DMS114 treated with DMSO at 0.1 percent for 48 hours (cell line): ENCODE measurements around the gene TSHZ2.

Source experiments
- DNase-seq: peaks from one replicate; lab custom pipeline; 2025; ENCODE audit not compliant: unreplicated experiment; lab: John Stamatoyannopoulos, UW

Gene TSHZ2

DNA sequence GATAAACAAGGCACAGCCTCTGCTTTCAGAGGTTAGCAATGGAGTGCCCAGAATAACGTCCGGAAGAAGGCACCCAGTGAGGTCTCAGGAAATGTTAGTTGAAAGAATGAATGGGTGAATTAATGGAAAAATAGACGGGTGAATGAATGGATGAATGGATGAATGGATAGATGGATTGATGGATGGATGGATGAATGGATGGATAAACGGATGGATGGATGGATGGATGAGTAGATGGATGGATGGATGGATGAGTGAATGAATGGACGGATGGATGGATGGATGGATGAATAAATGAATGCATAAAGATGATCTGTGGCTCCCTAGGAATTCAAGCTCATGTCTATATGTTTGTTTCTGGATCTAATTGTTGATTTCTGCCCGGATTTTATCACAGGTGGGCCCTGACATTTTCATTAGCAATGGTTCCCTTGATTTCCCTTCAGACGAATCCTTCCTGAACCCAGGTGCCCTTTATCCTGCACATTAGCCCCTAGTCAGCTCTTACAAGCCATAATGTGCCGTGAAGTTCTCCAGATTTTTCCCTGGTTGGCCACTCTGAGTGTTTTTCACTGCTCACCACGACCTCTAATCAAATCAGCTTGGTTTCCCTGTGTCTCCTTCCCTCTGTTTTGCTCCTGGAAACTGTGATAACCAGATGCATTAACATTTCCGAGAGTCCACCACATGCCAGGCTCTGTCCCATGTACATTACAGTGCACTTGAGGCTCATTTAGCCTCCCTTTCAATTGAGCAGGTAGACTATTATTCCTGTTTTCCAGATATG lies 22.2 kb downstream of the TSHZ2 start:
- no peak for DNase-seq

DNA sequence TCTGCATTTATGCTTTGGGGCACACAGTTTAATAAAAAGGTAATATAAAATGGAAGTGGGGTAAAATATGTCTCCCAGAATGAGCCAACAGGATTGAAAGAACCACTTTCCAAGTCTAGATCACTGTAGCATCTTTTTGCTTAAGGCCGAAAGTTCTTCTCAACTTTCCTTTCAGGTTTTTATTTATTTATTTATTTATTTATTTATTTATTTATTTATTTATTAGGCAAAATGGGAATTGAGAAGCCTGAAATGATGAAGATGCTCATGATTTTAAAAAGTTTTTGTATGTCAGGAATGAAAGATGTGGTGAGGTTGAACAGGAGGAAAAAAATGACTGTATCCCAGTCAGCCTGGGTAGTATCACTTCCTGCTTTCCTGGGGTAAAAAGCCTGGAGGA lies 24.0 kb downstream of the TSHZ2 start:
- DNase-seq: no peak

DNA sequence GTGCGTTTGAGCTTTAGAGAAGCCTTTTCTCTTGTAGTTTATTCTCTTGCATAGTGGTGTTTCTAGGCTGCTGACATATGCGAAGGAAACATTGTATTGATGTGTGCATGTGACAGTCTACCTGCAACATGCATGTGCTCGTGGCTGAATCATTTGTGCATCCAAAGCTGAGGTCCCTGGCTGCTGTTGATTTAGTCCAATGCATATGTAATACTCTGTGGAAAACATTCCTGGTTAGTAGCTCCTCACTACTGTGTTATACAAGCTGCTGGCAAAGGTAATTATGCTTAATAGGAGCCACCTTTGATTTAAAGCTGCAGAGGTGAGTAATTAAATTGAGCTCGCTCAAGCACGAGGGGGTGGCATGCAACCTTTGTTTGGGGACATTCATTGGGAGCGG lies 24.5 kb downstream of the TSHZ2 start:
- DNase-seq: no peak

DNA sequence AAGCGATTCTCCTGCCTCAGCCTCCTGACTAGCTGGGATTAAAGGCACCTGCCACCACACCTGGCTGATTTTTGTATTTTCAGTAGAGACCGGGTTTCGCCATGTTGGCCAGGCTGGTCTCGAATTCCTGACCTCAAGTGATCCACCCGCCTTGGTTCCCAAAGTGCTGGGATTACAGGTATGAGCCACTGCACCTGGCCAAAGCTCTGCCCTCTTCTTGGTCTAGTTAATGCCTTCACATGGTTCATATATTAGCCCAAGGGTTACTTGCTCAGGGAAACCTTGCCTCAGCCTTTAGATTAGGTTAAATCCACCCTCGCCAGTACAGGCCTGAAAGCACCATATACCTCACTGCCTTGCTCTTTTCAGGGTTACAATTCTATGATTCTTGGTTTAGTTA lies 26.1 kb downstream of the TSHZ2 start:
- no peak for DNase-seq

DNA sequence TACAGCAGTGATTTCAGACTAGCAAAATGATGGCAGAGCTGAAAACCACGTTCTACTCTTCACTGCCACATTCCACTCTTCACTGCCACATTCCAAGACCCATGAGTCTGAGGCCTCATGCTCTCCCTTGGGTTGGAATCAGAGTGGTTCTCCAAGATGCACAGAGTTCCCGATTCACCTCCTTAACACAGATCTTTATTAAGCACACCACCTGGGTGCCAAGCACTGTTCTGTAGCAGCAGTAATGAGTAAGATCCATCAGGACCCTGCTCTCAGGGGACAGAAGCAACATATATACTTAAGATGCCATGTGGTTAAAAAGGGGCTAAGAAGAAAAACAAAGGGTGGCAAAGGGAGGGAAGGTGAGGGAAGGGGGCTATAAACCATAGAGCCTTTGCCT lies 26.9 kb downstream of the TSHZ2 start:
- no peak for DNase-seq

DNA sequence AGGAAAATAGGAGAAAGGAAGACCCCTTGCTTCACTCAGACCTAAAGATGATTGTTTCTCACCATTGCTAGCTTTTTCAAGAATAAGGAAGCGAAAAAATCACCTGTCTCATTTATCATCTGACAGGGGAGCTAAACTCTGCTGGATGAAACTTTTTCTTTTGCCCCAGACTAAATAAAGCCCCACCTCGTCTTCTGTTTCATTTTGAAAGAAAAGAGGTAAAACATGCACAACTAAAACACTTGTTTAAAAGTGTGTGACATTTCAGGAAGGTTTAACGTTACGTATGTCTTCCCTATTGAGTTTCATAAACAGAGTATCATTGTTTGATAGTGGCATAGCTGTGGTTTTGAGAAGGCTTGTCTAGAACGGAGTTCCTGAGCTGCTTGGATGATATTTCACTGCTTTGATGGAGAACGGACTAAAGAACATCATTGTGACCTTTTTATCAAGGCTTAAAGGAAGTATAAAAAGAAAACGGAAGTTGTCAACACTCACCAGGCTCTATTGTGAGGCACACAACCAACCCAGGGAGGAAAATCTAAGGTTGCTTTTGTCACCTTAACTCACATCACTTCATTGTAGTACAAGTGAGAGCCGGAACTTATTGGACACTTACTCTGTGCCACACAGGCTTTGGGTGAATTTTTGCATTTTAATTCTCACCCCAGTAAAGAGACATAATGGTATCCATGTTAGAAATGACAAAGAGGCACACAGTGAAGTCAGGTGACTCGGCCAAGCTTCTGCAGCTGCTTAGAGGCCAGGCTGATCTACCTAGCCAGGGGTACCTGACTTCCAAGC lies 29.5 kb downstream of the TSHZ2 start:
- DNase-seq: no peak

DNA sequence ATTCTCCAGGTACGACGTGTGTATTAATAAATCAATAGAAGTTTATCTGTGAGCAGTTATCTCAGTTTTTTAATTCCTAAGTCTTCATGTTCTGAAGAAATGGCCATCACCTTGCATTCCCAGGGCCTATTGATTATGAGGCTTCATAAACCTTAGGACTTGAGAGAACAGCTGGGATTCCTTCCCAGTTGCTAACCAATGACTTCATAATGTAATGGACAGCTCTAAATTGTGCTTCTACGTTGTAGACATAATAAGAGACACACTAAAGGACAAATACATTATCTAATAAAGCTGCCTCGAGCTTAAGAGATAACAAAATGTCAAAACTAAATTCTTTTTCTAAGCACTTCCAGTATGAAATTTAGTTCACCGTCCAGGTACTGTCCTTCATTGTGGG lies 30.6 kb downstream of the TSHZ2 start:
- DNase-seq: no peak

DNA sequence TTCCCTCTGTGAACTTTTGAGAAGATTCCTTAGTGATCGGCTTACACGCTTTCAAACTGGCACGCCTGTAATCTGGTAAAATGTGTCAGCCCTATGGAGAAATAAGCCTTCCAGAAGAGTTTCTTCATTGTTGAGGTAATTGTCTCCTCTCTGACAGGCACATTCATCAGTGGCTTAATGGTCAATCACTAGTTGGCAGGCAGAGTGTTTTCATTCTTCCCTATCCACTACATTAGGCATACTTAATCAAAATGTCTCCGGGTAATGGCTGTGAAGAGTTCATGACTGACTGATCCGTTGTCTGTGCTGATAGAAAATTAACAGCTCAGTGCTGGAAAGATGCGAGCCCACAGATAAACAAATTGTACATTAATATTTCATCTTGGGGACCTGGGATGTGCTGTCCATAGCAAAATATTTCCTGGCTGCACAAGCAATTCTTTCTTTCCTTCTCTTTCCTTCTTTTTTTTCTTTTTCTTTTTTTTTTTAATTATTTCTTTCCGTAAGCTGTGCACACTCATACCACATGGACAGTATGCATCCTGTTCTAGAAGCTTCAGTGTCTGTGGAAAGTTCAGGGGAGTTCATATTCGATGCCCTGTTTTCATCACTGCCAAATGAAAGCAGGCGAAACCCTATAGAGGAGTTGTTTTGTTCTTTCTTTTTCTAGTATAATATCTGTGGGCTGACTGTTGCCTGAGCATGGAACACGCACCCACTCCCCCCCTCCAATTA lies 31.4 kb downstream of the TSHZ2 start:
- DNase-seq: no peak

DNA sequence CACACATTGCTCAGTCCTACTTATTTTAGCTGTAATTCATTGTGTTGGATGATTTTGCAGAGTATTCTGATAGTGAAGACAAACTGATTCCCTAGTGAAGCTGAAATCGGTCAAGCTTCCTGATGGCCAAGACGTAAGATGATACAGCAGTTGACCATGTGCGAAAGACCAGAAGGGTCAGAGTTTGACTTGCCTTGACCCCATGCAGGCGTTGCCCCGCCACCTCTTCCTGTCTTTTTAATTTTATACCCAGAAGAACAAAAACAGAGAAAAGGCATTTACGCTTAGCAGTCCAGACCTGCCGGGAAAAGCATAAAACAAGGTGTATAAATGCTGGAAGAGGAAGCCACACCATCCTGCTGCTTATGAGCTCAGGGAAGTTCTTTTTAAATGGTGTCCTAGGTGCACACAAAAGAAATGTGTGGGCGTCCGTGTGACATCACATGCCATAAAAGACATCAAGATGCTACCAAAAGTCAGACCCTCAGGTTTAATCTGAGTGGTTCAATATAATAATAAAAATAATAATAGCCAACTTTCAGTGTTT lies 32.2 kb downstream of the TSHZ2 start:
- no peak for DNase-seq

DNA sequence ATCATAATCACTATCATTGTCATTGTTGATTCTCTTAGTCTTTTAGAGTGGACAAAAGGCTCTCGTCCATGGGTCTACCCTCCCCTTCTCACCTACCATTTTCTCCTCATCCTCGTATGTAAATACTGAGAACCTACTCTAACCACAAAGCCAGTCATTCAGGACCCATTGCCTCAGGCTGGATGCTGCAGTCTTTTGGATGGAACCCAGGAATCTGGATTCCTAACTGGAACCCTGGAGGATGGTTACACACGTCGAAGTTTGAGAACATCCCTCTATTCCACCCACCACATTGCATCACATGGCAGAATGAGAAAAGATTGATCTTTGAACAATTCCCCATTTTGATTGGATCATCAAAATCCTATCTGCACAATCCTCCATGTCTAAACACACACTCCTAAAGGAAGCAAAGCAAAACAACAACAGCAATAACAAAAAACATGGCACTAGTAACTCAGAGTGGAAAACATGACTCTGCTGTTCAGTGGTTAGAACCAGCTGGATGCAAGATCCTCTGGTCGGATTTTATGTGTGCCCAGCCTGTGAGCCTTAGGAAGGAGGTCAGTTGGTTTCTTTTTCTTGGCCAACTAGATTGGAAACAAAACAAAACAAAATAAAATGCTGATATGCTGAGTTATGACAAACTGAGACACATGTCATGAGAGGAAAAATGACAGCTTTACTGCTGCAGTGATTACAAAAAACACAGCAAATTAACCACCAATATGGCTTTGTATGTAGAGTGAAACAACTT lies 38.0 kb downstream of the TSHZ2 start:
- DNase-seq: no peak

DNA sequence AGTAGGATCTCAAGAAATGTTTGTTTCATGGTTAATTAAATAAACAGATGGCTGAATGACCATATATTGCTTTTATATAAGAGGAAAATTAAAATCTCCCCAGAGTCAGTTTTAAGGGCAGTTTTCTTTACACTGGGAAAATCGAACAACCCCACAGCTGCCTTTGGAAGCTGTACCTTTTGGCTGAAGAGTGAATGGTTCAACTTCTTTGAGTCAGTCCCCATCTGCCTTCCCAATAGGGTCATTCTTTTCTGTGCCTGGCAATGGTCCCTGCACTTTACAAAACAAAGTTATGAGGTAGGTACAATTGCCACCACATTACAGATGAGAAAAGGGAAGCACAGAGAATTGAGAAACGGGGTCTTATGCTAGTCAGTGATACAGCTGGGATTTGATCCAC lies 39.5 kb downstream of the TSHZ2 start:
- DNase-seq: no peak

DNA sequence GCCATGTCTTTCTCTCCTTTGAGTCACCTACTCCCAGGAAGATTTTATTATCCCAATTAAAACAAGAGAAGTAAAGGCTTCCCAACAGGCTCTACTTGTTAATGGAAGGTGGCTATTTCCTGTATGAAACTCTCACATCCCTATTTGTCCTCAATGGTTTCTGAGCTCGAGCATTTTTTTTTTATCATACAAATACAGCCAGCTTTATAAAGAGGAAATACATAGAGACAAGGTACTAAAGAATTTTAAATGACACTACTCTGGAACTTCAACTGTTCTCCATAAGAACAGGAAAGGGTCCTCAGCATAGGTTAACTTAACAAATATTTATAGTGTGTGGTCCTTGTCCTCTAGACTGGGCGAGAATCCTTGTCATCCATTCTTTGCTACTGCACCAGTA lies 41.0 kb downstream of the TSHZ2 start:
- DNase-seq: no peak

DNA sequence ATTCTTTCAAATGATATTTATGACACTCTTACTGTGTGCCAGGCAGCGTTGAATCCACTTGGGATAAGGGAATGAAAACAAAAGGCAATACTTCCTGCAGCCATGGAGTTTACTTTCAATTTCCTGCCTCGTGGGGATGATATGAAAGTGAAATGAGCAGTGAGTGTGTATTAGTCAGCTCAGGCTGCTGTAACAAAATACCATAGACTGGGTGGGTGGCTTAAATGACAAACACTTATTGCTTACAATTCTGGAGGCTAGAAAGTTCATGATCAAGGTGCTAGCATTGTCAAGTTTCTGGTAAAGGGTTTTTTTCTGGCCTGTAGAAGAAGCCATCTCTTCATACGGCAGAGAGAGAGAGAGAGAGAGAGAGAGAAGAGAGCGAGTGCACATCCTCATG lies 41.7 kb downstream of the TSHZ2 start:
- DNase-seq: no peak

DNA sequence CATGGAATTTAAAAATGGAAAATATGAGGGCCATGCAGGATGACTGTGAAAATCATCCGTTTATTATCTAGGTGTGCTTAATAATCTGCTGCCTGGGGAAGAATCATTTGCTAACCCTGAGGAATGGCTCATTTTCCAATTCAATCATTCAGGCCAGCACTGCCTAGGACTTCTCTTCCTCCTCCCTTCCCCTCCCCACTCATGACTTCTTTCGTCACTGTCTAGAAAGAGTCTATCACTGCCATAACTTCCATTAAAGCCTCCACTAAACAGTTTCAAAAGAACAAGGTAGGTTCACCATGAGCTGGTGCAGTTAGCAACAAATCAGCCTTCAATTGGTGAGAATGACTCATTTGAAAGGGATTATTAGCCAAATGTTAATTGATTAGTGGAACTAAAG lies 43.9 kb downstream of the TSHZ2 start:
- DNase-seq: no peak

DNA sequence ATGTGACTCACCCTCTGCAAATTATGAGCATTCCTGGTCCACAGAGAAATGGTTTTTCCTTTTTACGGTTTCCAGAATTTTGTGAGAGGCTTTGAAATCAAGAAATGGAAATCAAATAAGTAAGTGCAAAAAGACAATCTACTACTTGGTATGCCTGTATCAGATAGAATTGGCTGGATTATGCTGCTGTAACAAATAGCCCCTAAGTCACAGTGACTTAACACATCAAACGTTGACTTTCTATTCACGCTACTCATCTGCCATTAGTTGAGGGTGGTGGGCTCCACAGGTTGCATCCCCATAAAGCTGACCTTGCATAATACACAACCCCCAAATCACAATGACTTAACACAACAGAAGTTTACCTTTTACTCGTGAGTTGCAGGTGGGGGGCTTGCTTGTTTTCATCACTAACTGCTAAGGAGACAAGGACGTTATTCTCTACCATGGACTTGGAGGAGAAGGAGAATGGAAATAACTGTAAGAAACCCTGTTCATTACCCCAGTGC lies 44.4 kb downstream of the TSHZ2 start:
- DNase-seq: no peak

DNA sequence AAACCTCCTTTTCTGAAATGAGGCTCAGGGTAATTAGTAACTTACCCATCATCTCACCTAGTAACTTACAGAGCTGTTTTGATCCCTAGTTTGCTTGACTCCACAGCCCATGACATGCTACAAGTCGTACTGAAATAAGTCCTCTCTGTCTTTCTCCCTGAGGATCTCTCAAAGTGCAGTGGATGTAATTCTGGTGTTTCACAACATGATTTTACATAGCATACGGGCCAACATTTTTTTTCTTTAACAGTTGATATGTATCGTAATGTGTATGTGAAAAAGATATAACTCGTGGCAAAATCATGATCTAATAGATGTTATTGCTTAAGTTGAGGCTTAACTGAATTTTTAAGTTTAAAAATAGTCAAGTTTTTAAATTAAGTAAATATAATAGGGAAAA lies 45.0 kb downstream of the TSHZ2 start:
- no peak for DNase-seq

DNA sequence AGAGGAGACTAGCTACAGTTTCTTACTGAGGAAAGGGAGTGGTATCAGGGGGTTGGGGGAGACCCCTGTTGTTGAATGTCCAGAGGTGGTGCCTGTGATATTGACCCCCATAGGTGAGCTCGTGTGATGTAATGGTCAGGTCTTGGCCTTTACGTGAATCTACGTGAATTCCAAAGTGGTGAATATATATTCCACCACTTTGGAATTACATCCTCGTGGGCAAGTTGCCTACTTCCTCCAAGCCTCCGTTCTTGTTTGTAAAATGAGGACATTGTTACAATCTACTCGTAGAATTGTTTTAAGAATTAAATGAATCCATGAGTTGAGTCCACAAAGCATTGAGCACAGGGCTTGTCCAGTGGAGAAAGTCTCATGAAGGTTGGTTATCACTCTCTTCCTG lies 47.3 kb downstream of the TSHZ2 start:
- no peak for DNase-seq

DNA sequence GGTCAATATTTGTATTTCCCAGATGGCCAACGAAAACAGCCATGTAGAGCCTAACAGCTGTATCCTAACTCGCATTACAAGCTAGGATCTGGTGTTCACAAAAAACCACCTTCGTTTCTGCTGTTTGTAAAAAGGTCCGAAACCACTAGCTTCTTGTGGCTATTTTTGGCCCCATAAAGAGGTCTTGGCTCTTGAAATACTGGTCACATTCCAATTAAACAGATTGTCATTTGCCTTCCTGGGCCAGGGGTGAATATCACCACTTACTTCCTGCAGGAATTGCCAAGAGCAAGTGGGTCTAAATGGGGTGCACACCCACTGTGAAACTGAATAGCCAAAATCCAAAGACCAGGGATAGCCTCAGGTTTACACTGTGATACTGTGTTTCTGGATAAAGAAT lies 48.2 kb downstream of the TSHZ2 start:
- no peak for DNase-seq

DNA sequence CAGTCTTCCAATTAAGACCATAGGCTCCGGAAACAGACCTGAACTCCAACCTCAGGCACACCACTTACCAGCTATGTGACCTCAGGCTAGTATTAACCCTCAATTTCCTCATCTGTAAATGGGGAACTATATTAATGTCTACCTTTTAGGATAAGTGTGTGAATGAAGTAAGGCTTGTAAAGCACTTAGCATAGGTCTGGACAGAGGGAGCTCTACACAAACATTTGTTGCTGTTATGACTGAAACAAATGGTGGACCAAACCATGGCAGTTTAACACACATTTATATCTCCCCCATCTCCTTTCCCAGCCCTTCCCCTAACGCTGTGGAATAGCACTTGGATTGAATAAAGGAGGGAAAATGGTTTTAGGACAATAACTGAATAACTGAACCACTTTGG lies 48.7 kb downstream of the TSHZ2 start:
- DNase-seq: no peak

DNA sequence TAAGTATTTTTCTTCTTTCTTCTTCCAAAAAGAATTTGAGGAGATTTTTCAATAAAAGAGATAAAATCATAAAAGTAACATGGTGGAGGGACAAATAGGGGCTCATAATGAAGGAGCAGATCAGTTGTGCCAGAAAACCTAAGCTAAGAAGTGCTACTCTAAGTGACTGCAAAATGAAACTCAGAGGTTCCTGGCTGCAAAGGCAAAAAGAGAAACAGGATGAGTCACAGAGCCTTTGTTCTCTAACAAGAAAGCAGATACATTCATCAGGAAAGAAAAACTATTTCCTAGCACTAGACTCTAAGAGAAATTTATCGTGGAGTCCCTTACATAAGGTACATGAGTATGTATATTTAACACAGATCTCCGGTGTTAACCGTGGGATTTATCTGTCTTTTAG lies 49.8 kb downstream of the TSHZ2 start:
- no peak for DNase-seq
